T-cell (primary cell): ENCODE measurements around the gene GFRA1. TPM values are rescaled to one million over a fixed set of nuclear protein-coding genes. Genes with fewer than 3 reads are reported as not detected.

Source experiments
- ATAC-seq, 4 experiments: fragments of 200-7000 bp in 3 of 4; fragments of 150-1000 bp in 1 of 4; cut with Tn5 transposase; replicated peaks in 1 of 4; 1 replicate in 3 of 4; 2 replicates in 1 of 4; pipeline ENCODE4 v1.10.0; 2021; ENCODE audit warnings: moderate library complexity in 3 of 4, mild to moderate bottlenecking in 2 of 4, moderate number of reproducible peaks in 1 of 4
- CTCF ChIA-PET, 2 donors: fragments of 300-600 bp; sonication (Branson Sonifier 250); formaldehyde crosslinking; loops; one replicate each; lab custom pipeline; 2022; ENCODE audit warnings: antibody characterized with exemption in 2 of 2; lab: Charles Lee
- POLR2A ChIA-PET, 2 donors: fragments of 300-600 bp; sonication (Branson Sonifier 250); formaldehyde crosslinking; loops; one replicate each; lab custom pipeline; 2022; ENCODE audit warnings: antibody characterized with exemption in 2 of 2; lab: Charles Lee
- DNase-seq, 35 experiments: peaks; one replicate each; pipeline versions ENCODE4 v3.0.0 to v3.0.0-alpha.2; 2013 to 2023
- H3K27ac ChIP-seq: one replicate; pipeline ENCODE4 v1.5.1; 2013; ENCODE audit warnings: low read length
- H3K27me3 ChIP-seq, 2 experiments: replicated peaks in 1 of 2; 1 replicate in 1 of 2; 2 replicates in 1 of 2; pipeline versions ENCODE4 v1.6.1 to v1.7.0; 2013; ENCODE audit warnings: low read length in 1 of 2, mixed read lengths in 1 of 2; ENCODE audit not compliant: control insufficient read depth in 2 of 2, insufficient read depth in 2 of 2; ENCODE audit errors: extremely low read depth in 1 of 2
- H3K36me3 ChIP-seq, 2 donors: 1 replicate in 1 of 2; 2 replicates in 1 of 2; pipeline versions ENCODE4 v1.6.1 to v1.7.0; 2013; ENCODE audit warnings: low read length in 1 of 2; ENCODE audit not compliant: control insufficient read depth in 2 of 2, insufficient read depth in 1 of 2; ENCODE audit errors: extremely low read depth in 1 of 2
- H3K4me1 ChIP-seq, 2 experiments: 1 replicate in 1 of 2; 2 replicates in 1 of 2; pipeline versions ENCODE4 v1.6.1 to v1.7.0; 2013; ENCODE audit warnings: low read length in 2 of 2, mixed read lengths in 1 of 2; ENCODE audit not compliant: insufficient read depth in 2 of 2, control insufficient read depth in 1 of 2; ENCODE audit errors: extremely low read depth in 1 of 2
- H3K4me3 ChIP-seq, 2 donors: 1 replicate in 1 of 2; 2 replicates in 1 of 2; pipeline versions ENCODE4 v1.5.1 to v1.7.0; 2013; ENCODE audit warnings: mild to moderate bottlenecking in 2 of 2, low read length in 1 of 2, moderate library complexity in 1 of 2; ENCODE audit not compliant: control insufficient read depth in 1 of 2; ENCODE audit errors: extremely low read depth in 1 of 2
- H3K9me3 ChIP-seq: 2 replicates; pipeline ENCODE4 v1.7.0; 2013
- H3K27ac Mint-ChIP-seq, 2 donors: one replicate each; pipeline ENCODE4 v1.8.0; 2020 to 2021; ENCODE audit warnings: mild to moderate bottlenecking in 2 of 2, mixed read lengths in 2 of 2
- H3K27me3 Mint-ChIP-seq, 2 donors: one replicate each; pipeline ENCODE4 v1.8.0; 2021 to 2022; ENCODE audit warnings: mixed read lengths in 2 of 2
- H3K36me3 Mint-ChIP-seq: one replicate; pipeline ENCODE4 v1.8.0; 2021; ENCODE audit warnings: mixed read lengths
- H3K4me1 Mint-ChIP-seq, 3 donors: one replicate each; pipeline ENCODE4 v1.8.0; 2020 to 2022; ENCODE audit warnings: mixed read lengths in 3 of 3, mild to moderate bottlenecking in 1 of 3
- H3K4me3 Mint-ChIP-seq, 3 donors: one replicate each; pipeline ENCODE4 v1.8.0; 2020 to 2022; ENCODE audit warnings: mild to moderate bottlenecking in 3 of 3, mixed read lengths in 3 of 3, moderate library complexity in 3 of 3
- H3K9me3 Mint-ChIP-seq, 3 donors: one replicate each; pipeline ENCODE4 v1.8.0; 2020 to 2022; ENCODE audit warnings: mixed read lengths in 3 of 3
- WGBS: methylation state at CpG from one replicate; pipeline ENCODE4 v1.1.5; 2013; ENCODE audit warnings: missing lambda C conversion rate; ENCODE audit not compliant: insufficient coverage; 5-methylcytosine and 5-hydroxymethylcytosine counted together
- total RNA-seq, 35 experiments: library from RNA in 6 of 35; stranded (reverse) in 6 of 35; fragments of 120-200 nt in 1 of 35; gene quantifications; one replicate each; pipeline versions ENCODE4 v1.2.1 to v1.2.4 and lab custom pipeline; 2013 to 2026

GFRA1 gene
- total RNA-seq, 5 donors from 2014 or later (not counting 1 experiment from before 2014, with no cell fraction given) = 0.03 to 0.25 (median 0.20) TPM; not detected in 2

- H3K36me3 Mint-ChIP-seq = no peaks in the 10 kb centered on the region
- no peak overlapping the region for H3K27ac ChIP-seq
- CTCF ChIA-PET = no interaction called here
- H3K36me3 ChIP-seq = no peaks in the 10 kb centered on the region
- no peak overlapping the region for H3K27ac Mint-ChIP-seq
- no peaks in the 10 kb centered on the region for H3K27me3 Mint-ChIP-seq
- POLR2A ChIA-PET = no interaction called here
- H3K27me3 ChIP-seq = no peaks in the 10 kb centered on the region
- ATAC-seq = no peak
- DNase-seq = no peak
- H3K4me3 Mint-ChIP-seq = no peak overlapping the region
- H3K4me1 ChIP-seq = no peaks in the 10 kb centered on the region
- H3K4me1 Mint-ChIP-seq = no peaks in the 10 kb centered on the region
- peaks cover 0 to 6% (median 2%) of the 10 kb centered on the region in 3 donors for H3K9me3 Mint-ChIP-seq
- H3K9me3 ChIP-seq = no peaks in the 10 kb centered on the region
- H3K4me3 ChIP-seq = no peak overlapping the region
- WGBS = no CpG with 5 or more reads among the region's 2 CpGs
Measured at GRCh38 chr10:116306847-116307246, 33.8 kb upstream of the GFRA1 start.

DNA sequence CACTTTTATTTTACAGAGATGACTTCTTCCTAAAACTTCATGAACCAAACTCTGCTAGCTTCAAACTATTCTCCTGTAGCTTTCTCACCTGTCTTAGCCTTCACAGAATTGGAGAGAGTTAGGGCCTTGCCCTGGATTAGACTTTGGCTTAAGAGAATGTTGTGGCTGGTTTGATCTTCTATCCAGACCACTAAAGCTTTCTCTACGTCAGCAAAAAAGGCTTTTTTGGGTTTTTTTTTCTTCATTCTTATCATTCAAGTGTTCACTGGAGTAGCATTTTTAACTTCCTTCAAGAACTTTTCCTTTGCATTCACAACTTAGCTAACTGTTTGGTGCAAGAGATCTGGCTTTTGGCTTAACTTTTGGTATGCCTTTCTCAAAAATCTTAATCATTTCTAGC is 31.9 kb upstream of the GFRA1 start:
- DNase-seq (no peak), ATAC-seq (no peak)
- H3K9me3 Mint-ChIP-seq = peaks cover 0 to 9% (median 2%) of the 10 kb centered on the region in 3 donors
- Histone ChIP-seq H3K27me3 (no peaks in the 10 kb centered on the region), H3K9me3 (no peaks in the 10 kb centered on the region), H3K4me1 (no peaks in the 10 kb centered on the region), H3K4me3 (no peak overlapping the region), H3K27ac (no peak overlapping the region), H3K36me3 (no peaks in the 10 kb centered on the region)
- CTCF ChIA-PET = no interaction called here
- H3K36me3 Mint-ChIP-seq = no peaks in the 10 kb centered on the region
- H3K4me1 Mint-ChIP-seq = no peaks in the 10 kb centered on the region
- no peaks in the 10 kb centered on the region for H3K27me3 Mint-ChIP-seq
- WGBS = no CpG with 5 or more reads among the region's 1 CpG
- POLR2A ChIA-PET = no interaction called here
- no peak overlapping the region for H3K27ac Mint-ChIP-seq
- no peak overlapping the region for H3K4me3 Mint-ChIP-seq

GRCh38 chr10:116300542-116300941 is 27.5 kb upstream of the GFRA1 start:
- H3K27ac ChIP-seq = no peak overlapping the region
- DNase-seq (no peak), ATAC-seq (no peak)
- H3K36me3 ChIP-seq = no peaks in the 10 kb centered on the region
- H3K9me3 Mint-ChIP-seq = peaks cover 2 to 9% (median 6%) of the 10 kb centered on the region in 3 donors
- no peak overlapping the region for H3K27ac Mint-ChIP-seq
- peaks cover 0 to 10% of the 10 kb centered on the region in 2 donors for H3K27me3 Mint-ChIP-seq
- no peaks in the 10 kb centered on the region for H3K36me3 Mint-ChIP-seq
- no peaks in the 10 kb centered on the region for H3K9me3 ChIP-seq
- no peaks in the 10 kb centered on the region for H3K4me1 ChIP-seq
- no peak overlapping the region for H3K4me3 Mint-ChIP-seq
- ChIA-PET CTCF (no interaction called here), POLR2A (interaction anchor here in 1 of 2 donors (0.7 kb wide), 1 partner anchor 129 kb away, joined by 4 read pairs; no protein-coding TSS in a partner anchor)
- H3K27me3 ChIP-seq = no peaks in the 10 kb centered on the region
- no peaks in the 10 kb centered on the region for H3K4me1 Mint-ChIP-seq
- no CpG with 5 or more reads among the region's 1 CpG for WGBS
- no peak overlapping the region for H3K4me3 ChIP-seq

GRCh38 chr10:116298586-116298985 is 25.6 kb upstream of the GFRA1 start:
- Histone ChIP-seq H3K27me3 (no peaks in the 10 kb centered on the region), H3K36me3 (no peaks in the 10 kb centered on the region), H3K9me3 (no peaks in the 10 kb centered on the region), H3K4me1 (no peaks in the 10 kb centered on the region), H3K27ac (no peak overlapping the region), H3K4me3 (no peak overlapping the region)
- Mint-ChIP-seq H3K4me3 (no peak overlapping the region), H3K9me3 (peaks cover 2 to 9% (median 6%) of the 10 kb centered on the region in 3 donors), H3K36me3 (no peaks in the 10 kb centered on the region), H3K4me1 (no peaks in the 10 kb centered on the region), H3K27me3 (peaks cover 0 to 10% of the 10 kb centered on the region in 2 donors), H3K27ac (no peak overlapping the region)
- DNase-seq (no peak), ATAC-seq (no peak)
- ChIA-PET POLR2A (no interaction called here), CTCF (no interaction called here)
- no CpG with 5 or more reads among the region's 3 CpGs for WGBS

GRCh38 chr10:116296291-116296721 is 23.3 kb upstream of the GFRA1 start:
- CTCF ChIA-PET = no interaction called here
- WGBS = 59% methylated on average over 7 of the region's 7 CpGs
- ATAC-seq = no peak
- Histone ChIP-seq H3K36me3 (no peaks in the 10 kb centered on the region), H3K4me1 (no peaks in the 10 kb centered on the region), H3K9me3 (no peaks in the 10 kb centered on the region), H3K27ac (no peak overlapping the region), H3K27me3 (no peaks in the 10 kb centered on the region), H3K4me3 (no peak overlapping the region)
- POLR2A ChIA-PET = no interaction called here
- Mint-ChIP-seq H3K4me3 (no peak overlapping the region), H3K9me3 (peaks cover 0 to 6% (median 6%) of the 10 kb centered on the region in 3 donors), H3K27ac (no peak overlapping the region), H3K36me3 (no peaks in the 10 kb centered on the region), H3K27me3 (peaks cover 0 to 17% of the 10 kb centered on the region in 2 donors), H3K4me1 (no peaks in the 10 kb centered on the region)
- no peak for DNase-seq

DNA sequence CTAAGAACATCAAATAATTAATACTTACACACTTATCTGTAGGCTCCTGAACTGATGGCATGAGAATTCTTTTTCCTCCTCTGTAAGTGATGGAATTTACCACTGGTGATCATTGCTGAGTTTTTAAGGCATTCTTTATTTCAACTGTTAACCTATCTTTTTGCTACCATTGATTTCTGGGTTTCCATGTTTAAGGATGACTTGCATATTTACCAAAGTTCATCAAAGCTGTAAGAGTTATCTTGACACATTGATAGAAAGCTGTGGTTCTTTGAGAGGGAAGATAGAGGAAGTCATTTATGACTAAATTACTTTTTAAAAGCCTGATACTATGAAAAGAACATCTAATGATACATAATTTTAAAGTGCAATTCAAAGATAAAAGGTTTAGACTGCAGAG is 19.5 kb upstream of the GFRA1 start:
- H3K9me3 Mint-ChIP-seq = peaks cover 2 to 6% (median 6%) of the 10 kb centered on the region in 3 donors
- no peak overlapping the region for H3K27ac Mint-ChIP-seq
- CTCF ChIA-PET = no interaction called here
- H3K27me3 Mint-ChIP-seq = peaks cover 0 to 17% of the 10 kb centered on the region in 2 donors
- no peak overlapping the region for H3K4me3 ChIP-seq
- no peaks in the 10 kb centered on the region for H3K36me3 ChIP-seq
- no peaks in the 10 kb centered on the region for H3K9me3 ChIP-seq
- H3K4me1 Mint-ChIP-seq = no peaks in the 10 kb centered on the region
- H3K27me3 ChIP-seq = no peaks in the 10 kb centered on the region
- POLR2A ChIA-PET = no interaction called here
- H3K4me1 ChIP-seq = no peaks in the 10 kb centered on the region
- H3K36me3 Mint-ChIP-seq = no peaks in the 10 kb centered on the region
- no peak for DNase-seq
- no peak for ATAC-seq
- H3K4me3 Mint-ChIP-seq = no peak overlapping the region
- H3K27ac ChIP-seq = no peak overlapping the region

GRCh38 chr10:116289652-116290051 is 16.6 kb upstream of the GFRA1 start:
- H3K4me1 ChIP-seq = peaks cover 0 to 2% of the 10 kb centered on the region in 2 experiments
- 15% methylated on average over 1 of the region's 1 CpG for WGBS
- ChIA-PET POLR2A (no interaction called here), CTCF (interaction anchor here in 1 of 2 donors (0.7 kb wide), 1 partner anchor 507 kb away, joined by 14 read pairs; no protein-coding TSS in a partner anchor)
- H3K27ac Mint-ChIP-seq = no peak overlapping the region
- no peaks in the 10 kb centered on the region for H3K9me3 ChIP-seq
- no peaks in the 10 kb centered on the region for H3K27me3 ChIP-seq
- H3K4me3 Mint-ChIP-seq = no peak overlapping the region
- H3K27ac ChIP-seq = no peak overlapping the region
- H3K4me3 ChIP-seq = no peak overlapping the region
- peaks cover 0 to 6% of the 10 kb centered on the region in 2 donors for H3K27me3 Mint-ChIP-seq
- no peaks in the 10 kb centered on the region for H3K36me3 ChIP-seq
- H3K9me3 Mint-ChIP-seq = peaks cover 0 to 6% (median 2%) of the 10 kb centered on the region in 3 donors
- DNase-seq (no peak), ATAC-seq (no peak)
- H3K36me3 Mint-ChIP-seq = no peaks in the 10 kb centered on the region
- H3K4me1 Mint-ChIP-seq = no peaks in the 10 kb centered on the region
